Suprapubic skin (tissue), 4 donors: Measurements from ENCODE around the gene MEIOB. TPM values are rescaled to one million over a fixed set of nuclear protein-coding genes. Genes with fewer than 3 reads are reported as not detected.
"Not testable (repeated sequence)": the region's sequence is repeated elsewhere in the genome, so short reads cannot be mapped to it uniquely, and the experiment has no call there.

Experiments
- DNase-seq, 2 donors: peaks; one replicate each; pipeline ENCODE4 v3.0.0-alpha.2; 2019; ENCODE audit warnings: low spot score in 2 of 2
- H3K27ac ChIP-seq: fragments of 200-600 bp; sonication (generic); one replicate; pipeline ENCODE4 v1.5.1; 2019
- H3K27me3 ChIP-seq: fragments of 200-600 bp; sonication (generic); one replicate; pipeline ENCODE4 v1.5.1; 2019
- H3K36me3 ChIP-seq: fragments of 200-600 bp; sonication (generic); one replicate; pipeline ENCODE4 v1.5.1; 2019
- H3K4me1 ChIP-seq: fragments of 200-600 bp; sonication (generic); one replicate; pipeline ENCODE4 v1.5.1; 2019
- H3K4me3 ChIP-seq: fragments of 200-600 bp; sonication (generic); one replicate; pipeline ENCODE4 v1.5.1; 2019; ENCODE audit warnings: mild to moderate bottlenecking
- H3K9me3 ChIP-seq: fragments of 200-600 bp; sonication (generic); one replicate; pipeline ENCODE4 v1.5.1; 2019
- EP300 ChIP-seq: sonication (generic); formaldehyde crosslinking; IDR thresholded peaks from one replicate; pipeline ENCODE4 v1.6.1; 2017; ENCODE audit warnings: antibody characterized with exemption
- POLR2A ChIP-seq, 2 donors: fragments of 450-650 bp; IDR thresholded peaks; one replicate each; pipeline ENCODE4 v1.6.1; 2017; ENCODE audit warnings: antibody characterized with exemption in 2 of 2, mild to moderate bottlenecking in 2 of 2, moderate library complexity in 2 of 2
- POLR2AphosphoS5 ChIP-seq, 3 donors: sonication (generic); formaldehyde crosslinking; IDR thresholded peaks; one replicate each; pipeline ENCODE4 v1.6.1; 2017; ENCODE audit warnings: antibody characterized with exemption in 3 of 3
- WGBS: methylation state at CpG from one replicate; pipeline ENCODE4 v1.1.5; 2018; 5-methylcytosine and 5-hydroxymethylcytosine counted together
- total RNA-seq, 4 donors: library from RNA; depleted of rRNA; stranded (reverse); fragments of >200 nt; gene quantifications; one replicate each; pipeline ENCODE4 v1.1.0, GENCODE V29; 2016
- TF ChIP-seq, protein P1 (sequence below), 2 donors: fragments of 200-600 bp in 1 of 2; fragments of 450-650 bp in 1 of 2; sonication (generic) in 1 of 2; IDR thresholded peaks; one replicate each; pipeline ENCODE4 v1.5.1; 2016 to 2019; ENCODE audit warnings: antibody characterized with exemption in 2 of 2, mild to moderate bottlenecking in 1 of 2, moderate library complexity in 1 of 2

The MEIOB gene
- total RNA-seq, 4 donors from 2014 or later, result 0.29 to 0.68 TPM; not detected in 2

DNA sequence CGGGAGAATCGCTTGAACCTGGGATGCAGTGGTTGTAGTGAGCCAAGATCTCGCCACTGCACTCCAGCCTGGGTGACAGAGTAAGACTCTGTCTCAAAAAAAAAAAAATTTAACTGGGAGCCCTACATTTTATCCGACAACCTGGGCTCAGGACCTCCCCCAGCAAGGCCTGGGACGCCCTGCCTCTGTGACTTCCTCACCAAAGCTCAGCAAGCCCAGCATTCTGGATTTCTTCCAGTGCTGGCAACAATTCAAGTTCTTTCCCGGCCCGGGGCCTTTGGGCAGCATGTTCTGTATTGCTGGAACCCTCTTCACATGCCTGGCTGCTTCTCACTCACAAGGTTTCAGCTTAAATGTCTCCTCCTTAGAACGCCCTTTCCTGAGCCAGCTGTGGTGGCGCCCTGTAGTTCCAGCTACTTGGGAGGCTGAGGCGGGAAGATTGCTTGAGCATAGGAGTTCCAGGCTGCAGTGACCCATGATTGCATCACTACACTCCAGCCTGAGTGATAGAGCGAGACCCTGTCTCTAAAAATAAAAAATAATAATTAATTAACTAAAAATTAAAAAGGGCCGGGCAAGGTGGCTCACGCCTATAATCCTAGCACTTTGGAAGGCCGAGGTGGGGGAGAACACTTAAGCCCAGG lies 15.9 kb upstream of the MEIOB start:
- TF ChIP-seq EP300 (no peak), POLR2AphosphoS5 (IDR thresholded peaks at IDR 0.05) (no peak), POLR2A (IDR thresholded peaks at IDR 0.05) (no peak)
- TF ChIP-seq, protein P1, sequence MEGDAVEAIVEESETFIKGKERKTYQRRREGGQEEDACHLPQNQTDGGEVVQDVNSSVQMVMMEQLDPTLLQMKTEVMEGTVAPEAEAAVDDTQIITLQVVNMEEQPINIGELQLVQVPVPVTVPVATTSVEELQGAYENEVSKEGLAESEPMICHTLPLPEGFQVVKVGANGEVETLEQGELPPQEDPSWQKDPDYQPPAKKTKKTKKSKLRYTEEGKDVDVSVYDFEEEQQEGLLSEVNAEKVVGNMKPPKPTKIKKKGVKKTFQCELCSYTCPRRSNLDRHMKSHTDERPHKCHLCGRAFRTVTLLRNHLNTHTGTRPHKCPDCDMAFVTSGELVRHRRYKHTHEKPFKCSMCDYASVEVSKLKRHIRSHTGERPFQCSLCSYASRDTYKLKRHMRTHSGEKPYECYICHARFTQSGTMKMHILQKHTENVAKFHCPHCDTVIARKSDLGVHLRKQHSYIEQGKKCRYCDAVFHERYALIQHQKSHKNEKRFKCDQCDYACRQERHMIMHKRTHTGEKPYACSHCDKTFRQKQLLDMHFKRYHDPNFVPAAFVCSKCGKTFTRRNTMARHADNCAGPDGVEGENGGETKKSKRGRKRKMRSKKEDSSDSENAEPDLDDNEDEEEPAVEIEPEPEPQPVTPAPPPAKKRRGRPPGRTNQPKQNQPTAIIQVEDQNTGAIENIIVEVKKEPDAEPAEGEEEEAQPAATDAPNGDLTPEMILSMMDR (IDR thresholded peaks at IDR 0.05), result no peak
- peaks cover 8% of the 10 kb centered on the region for H3K4me1 ChIP-seq
- 70% methylated on average over 14 of the region's 14 CpGs for WGBS
- no peaks in the 10 kb centered on the region for H3K36me3 ChIP-seq
- no peak overlapping the region for H3K4me3 ChIP-seq
- DNase-seq, result no peak
- H3K9me3 ChIP-seq, result no peaks in the 10 kb centered on the region
- no peak overlapping the region for H3K27ac ChIP-seq
- peaks cover 2% of the 10 kb centered on the region for H3K27me3 ChIP-seq

DNA sequence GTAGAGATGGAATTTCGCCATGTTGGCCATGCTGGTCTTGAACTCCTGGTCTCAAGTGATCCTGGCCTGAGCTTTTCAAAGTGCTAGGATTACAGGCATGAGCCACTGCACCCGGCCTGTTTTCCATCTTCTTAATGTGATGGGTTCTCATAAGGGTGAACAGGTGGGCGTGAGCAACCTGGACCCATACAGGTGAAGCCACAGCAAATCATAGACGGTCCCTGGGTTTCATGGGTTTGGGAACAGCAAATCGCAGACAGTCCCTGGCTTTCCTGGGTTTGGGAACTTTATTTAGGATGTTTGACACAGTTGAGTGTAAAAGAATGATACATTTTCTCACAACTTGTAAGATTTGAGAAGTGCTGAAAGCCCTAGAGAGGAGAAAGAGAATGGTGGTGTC lies 12.9 kb upstream of the MEIOB start:
- TF ChIP-seq, protein P1 (IDR thresholded peaks at IDR 0.05), result no peak
- TF ChIP-seq EP300 (no peak), POLR2AphosphoS5 (IDR thresholded peaks at IDR 0.05) (no peak), POLR2A (IDR thresholded peaks at IDR 0.05) (no peak)
- Histone ChIP-seq H3K9me3 (no peaks in the 10 kb centered on the region), H3K36me3 (no peaks in the 10 kb centered on the region), H3K4me1 (no peaks in the 10 kb centered on the region), H3K27me3 (peaks cover 2% of the 10 kb centered on the region), H3K4me3 (no peak overlapping the region), H3K27ac (no peak overlapping the region)
- peak in 1 of 2 donors; percentile 24 for DNase-seq
- 84% methylated on average over 5 of the region's 5 CpGs for WGBS

DNA sequence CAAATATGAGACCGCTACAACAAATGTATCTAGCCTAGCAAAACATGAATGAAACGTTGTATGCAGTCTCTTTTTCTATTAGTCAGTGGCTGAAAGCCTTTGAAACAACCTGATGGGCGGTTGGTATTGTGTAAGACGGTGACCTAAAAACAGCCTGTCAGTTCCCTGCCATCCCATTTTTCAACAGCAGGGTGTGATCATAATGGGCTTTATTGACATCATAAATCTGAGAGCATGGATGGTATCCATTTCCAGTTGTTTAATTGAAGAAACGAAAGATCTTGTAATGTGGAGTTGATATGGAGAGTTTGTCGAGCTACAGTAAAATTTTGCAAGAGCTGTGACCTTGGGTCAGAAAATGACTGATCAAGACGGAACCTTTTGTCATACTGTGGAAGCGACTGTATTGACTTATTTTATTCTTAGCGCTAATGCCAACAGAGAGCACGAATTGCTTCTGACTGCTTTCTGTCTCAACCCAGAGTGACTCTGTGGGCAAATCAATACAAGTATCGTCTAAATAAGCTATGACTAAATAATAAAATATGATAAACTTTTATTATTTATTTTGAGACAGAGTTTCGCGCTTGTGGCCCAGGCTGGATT lies 12.3 kb upstream of the MEIOB start:
- no peak for DNase-seq
- Histone ChIP-seq H3K27me3 (peaks cover 2% of the 10 kb centered on the region), H3K36me3 (no peaks in the 10 kb centered on the region), H3K27ac (no peak overlapping the region), H3K9me3 (no peaks in the 10 kb centered on the region), H3K4me1 (no peaks in the 10 kb centered on the region), H3K4me3 (no peak overlapping the region)
- WGBS, result 66% methylated on average over 13 of the region's 13 CpGs
- no peak for TF ChIP-seq EP300
- TF ChIP-seq, protein P1 (IDR thresholded peaks at IDR 0.05), result peak; percentile 15 to 16

DNA sequence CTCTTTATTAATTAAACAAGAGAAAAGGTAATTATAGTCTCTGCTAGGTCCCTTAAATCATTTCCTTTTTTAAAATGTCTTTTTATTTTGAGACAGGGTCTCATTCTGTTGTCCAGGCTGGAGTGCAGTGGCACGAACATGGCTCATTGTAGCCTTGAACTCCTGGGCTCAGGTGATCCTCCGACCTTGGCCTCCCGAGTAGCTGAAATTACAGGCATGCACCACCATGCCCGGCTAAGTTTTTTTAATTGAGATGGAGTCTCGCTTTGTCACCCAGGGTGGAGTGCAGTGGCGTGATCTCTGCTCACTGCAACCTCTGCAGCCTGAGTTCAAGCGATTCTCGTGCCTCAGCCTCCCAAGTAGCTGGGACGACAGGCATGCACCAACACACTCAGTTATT lies 9.2 kb upstream of the MEIOB start:
- not testable (repeated sequence) for H3K9me3 ChIP-seq, H3K4me1 ChIP-seq, H3K27ac ChIP-seq, H3K4me3 ChIP-seq, H3K36me3 ChIP-seq
- H3K27me3 ChIP-seq, result peaks cover 13% of the 10 kb centered on the region
- 91% methylated on average over 9 of the region's 9 CpGs for WGBS
- DNase-seq, result peak in 1 of 2 donors; percentile 26

DNA sequence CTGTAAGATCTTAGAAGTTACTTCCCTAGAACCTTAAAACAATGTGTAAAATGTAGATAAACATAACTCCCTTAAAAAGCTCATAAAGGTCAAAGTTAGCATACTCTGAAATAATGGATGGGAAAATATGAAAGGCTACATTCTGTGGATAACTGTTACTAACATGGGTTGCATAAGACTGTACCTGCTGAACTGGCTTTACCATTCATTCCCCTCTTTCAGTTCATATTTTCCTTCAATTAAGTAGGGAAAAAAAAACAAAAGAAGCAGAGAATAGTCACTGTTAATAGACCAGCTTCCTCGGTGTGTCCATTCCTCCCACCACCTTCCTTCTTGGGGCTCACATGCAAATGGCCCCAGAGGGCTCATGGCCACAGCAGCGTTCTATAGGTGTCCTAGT lies 7.5 kb upstream of the MEIOB start:
- H3K27me3 ChIP-seq, result peaks cover 22% of the 10 kb centered on the region

More for the DNA sequence above, 7.5 kb upstream of the MEIOB start:
- H3K36me3 ChIP-seq, result no peaks in the 10 kb centered on the region
- H3K9me3 ChIP-seq, result no peaks in the 10 kb centered on the region
- TF ChIP-seq, protein P1 (IDR thresholded peaks at IDR 0.05), result no peak
- TF ChIP-seq EP300 (no peak), POLR2A (IDR thresholded peaks at IDR 0.05) (no peak), POLR2AphosphoS5 (IDR thresholded peaks at IDR 0.05) (no peak)
- H3K4me3 ChIP-seq, result no peak overlapping the region
- 62% methylated on average over 2 of the region's 2 CpGs for WGBS
- H3K4me1 ChIP-seq, result no peaks in the 10 kb centered on the region
- no peak for DNase-seq
- no peak overlapping the region for H3K27ac ChIP-seq
